ENCODE measurements around the gene HMBS.
"Not testable (repeated sequence)": the region's sequence is repeated elsewhere in the genome, so short reads cannot be mapped to it uniquely, and the experiment has no call there.

The HMBS gene

DNA sequence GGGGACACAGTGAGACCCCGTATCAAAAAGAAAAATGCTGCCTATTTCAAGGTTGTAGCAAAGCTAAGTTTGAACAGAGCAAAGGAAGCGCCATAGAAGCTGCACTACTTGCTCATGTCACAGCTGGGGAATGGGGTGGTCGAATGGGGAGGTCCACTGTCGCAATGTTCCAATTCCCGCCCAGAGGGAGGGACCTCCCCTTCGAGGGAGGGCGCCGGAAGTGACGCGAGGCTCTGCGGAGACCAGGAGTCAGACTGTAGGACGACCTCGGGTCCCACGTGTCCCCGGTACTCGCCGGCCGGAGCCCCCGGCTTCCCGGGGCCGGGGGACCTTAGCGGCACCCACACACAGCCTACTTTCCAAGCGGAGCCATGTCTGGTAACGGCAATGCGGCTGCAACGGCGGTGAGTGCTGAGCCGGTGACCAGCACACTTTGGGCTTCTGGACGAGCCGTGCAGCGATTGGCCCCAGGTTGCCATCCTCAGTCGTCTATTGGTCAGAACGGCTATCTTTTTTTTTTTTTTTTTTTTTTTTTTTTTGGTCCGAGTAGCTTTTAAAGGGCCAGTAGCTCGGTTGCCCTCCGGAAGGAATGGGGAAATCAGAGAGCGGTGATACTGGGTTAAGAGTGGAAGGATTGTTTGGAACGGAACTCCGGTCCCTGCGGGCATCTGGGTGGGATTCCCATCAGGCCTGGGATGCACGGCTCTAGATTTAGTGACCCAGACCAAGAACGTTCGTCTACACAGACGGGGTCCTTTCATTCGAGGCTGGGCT, at the start of gene HMBS:
Gene HMBS (plus strand): TSS at position 219 of the 774 bp plus-strand sequence. CDS start 153 bp downstream, at position 372.
- DNase-seq (ENCODE audit: low spot score): peak; percentile 76

DNA sequence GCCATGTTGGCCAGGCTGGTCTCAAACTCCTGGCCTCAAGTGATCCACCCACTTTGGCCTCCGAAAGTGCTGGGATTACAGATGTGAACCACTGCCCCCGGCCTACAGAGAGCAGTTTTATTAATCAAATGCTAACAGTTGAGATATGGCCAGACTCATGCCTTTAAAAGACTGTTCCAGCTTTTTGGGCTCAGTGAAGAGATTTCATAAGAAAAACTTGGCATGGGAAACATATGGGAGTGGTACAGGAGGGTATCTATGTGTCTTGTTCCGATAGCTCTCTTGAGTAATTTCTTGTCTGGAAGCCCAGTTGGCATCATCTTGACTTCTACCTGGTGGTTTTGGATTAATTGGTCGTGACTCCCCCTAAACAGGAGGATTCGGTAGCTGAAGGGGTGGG, 45.8 kb upstream of the HMBS start:
- DNase-seq (ENCODE audit: low spot score): no peak

DNA sequence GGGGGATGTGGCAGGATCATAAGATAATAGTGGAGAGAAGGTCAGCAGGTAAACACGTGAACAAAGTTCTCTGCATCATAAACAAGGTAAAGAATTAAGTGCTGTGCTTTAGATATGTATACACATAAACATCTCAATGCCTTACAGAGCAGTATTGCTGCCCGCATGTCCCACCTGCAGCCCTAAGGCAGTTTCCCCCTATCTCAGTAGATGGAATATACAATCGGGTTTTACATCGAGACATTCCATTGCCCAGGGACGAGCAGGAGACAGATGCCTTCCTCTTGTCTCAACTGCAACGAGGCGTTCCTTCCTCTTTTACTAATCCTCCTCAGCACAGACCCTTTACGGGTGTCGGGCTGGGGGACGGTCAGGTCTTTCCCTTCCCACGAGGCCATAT, 45.2 kb upstream of the HMBS start:
- DNase-seq (ENCODE audit: low spot score): not testable (repeated sequence)

DNA sequence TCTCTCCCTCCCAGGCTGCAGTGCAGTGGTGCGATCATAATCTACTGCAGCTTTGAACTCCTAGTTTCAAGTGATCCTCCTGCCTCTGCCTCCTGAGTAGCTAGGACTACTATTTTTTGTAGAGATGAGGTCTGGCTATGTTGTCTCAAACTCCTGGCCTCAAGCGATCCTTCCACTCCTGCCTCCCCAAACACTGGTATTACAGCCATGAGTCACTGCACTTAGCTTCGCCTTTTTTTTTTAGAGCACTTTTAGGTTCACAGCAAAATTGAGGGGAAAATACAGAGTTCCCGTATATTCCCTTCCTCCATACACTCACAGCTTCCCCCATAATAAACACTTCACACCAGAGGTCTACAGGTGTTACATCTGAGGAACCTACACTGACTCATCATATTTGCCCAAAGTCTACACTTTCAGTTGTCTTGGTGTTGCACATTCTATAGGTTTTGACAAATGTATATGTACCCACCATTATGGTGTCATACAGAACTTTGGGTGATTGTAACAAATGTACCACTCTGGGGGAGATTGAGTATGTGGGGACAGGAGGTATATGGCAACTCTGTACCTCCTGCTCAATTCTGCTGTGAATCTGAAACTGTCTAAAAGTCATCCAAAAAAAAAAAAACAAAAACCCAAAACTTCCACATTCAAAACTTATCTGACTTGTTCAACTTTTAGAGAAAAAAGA, 42.7 kb upstream of the HMBS start:
- no peak for DNase-seq (ENCODE audit: low spot score)

DNA sequence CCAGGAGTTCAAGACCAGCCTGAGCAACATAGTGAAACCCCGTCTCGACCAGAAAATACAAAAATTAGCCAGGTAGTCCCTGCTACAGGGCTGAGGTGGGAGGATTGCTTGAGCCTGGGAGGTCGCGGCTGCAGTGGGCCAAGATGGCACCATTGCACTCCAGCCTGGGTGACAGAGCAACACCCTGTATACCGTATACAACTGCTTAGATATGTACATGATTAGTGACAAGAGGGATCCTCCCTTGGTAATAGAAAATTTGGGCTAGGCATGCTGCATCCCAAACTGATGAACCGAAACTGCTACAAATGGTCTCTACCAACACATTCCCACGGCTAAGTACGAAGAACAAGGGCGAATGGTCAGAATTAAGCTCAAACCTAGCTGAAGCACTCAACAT, 41.8 kb upstream of the HMBS start:
- no peak for DNase-seq (ENCODE audit: low spot score)

DNA sequence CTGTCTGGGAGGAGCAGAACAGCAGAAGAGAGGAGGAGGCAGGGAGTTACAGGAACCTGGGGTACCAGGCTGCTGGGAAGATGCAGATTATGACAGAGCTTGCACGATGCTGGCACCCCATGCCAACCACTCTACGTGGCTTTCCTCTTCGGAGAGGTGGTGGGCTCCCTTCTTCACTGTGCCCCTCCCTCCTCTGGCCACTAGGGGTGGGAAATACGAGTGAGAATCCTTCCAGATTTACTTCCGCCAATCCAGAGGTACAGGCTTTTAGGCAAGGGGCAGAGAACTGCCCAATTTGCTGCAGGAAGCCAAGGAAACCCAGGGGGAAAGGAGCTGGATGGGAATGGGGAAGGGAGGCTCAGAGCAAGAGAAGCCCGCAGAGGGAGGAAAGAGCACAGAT, 40.0 kb upstream of the HMBS start:
- DNase-seq (ENCODE audit: low spot score): no peak

DNA sequence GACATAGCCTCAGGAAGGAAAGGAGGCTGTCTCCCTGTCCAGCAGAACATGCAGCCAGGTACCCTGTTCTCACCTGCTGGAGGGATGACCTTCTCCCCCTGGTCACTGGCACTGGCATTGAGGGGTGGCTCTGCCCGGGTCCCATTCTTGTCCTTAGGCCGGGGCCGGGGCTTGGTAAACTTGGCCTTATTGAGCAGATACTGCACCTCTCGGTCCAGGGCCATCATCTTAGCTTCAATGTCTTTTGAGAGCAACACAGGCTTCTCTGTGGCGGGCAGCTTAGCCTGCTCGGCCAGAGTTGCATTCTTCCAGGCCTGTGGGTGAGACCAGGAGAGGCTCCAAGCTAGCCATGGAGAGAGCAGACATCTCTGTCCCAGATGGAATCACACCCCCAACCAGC, 38.2 kb upstream of the HMBS start:
- DNase-seq (ENCODE audit: low spot score): no peak

DNA sequence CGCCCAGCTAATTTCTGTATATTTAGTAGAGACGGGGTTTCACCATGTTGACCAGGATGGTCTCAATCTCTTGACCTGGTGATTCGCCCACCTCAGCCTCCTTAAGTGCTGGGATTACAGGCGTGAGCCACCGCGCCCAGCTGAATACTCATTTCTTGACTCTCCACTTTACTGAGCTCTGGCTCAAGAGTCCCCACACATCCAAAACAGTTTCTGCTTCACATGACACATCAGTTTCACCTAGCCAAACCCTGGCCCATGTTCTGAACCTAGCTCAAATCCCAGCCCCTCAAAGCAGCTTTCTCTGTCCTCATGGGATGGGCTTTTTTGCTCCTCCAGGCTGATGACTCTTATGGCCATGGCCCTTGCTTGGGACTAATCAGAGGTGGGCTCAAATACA, 37.5 kb upstream of the HMBS start:
- no peak for DNase-seq (ENCODE audit: low spot score)

DNA sequence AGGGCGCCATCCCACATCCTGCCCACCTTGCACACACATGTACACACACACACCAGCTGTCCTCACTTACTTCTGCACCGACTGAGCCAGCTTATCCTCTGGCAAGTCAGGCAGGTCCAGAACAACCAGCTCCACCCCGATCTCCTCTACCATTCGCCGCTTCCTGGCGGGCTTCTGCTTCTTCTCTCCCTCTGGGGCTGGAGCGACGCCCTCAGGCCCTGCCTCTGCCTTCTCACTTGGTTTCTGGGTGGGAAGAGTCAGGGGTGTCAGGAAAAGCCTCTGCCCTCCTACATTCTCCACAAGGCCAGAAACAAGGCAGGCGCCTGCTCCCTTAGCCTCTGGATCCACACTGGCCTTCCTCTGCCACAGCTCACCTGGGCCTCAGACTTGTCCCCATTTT, 36.0 kb upstream of the HMBS start:
- no peak for DNase-seq (ENCODE audit: low spot score)

DNA sequence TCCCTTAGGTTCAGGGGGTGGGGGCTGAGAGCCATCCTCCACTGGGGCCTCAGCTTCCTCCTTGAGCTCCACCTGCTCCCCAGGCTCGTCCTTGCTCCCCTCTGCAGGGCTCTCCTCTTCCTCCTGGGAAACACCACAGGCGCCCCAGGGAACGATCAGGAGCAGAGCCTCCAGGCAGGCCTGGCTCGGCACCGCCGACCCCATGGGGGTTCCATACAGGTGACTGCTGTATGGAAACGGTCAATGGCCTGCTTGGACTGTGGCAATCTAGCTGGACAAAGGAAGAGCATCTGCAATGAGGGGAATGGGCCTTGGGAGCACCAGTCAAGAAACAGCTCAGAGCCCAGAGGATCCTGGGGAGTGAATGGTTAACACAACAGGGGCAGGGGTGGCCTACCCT, 35.6 kb upstream of the HMBS start:
- DNase-seq (ENCODE audit: low spot score): no peak

DNA sequence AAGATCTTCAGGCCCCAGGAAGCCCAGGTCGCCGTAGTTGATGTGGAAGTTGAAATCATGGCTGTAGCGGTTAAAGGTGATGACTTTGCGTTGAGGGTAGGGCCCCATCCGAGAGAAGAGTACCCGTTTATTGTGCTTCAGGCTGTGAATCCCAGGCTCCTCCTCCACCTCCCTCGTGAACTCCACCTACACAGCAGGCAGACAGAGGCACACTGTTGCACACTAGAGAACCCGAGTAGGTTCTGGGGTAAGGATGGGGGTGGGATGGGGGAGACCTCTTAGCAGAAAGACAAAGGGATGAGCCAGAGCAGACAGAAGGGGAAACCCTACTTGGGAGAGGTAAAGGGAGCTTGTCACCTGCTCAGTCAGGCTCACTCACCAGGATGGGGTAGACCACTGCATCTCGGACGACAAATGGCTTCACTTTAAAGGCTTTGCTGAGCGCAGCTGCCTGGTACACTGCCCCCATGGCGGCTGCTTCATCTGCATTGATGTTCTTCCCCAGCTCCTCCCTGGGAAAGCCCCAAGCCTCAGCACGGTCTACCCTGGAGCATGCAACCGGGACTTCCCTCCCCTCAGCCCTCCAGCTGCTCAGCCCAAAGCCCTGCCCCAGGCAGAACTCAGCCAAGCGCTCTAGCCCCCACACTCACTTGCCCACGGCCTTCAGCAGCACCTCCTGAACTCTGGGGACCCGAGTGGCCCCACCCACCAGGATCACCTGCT, 33.1 kb upstream of the HMBS start:
- no peak for DNase-seq (ENCODE audit: low spot score)

DNA sequence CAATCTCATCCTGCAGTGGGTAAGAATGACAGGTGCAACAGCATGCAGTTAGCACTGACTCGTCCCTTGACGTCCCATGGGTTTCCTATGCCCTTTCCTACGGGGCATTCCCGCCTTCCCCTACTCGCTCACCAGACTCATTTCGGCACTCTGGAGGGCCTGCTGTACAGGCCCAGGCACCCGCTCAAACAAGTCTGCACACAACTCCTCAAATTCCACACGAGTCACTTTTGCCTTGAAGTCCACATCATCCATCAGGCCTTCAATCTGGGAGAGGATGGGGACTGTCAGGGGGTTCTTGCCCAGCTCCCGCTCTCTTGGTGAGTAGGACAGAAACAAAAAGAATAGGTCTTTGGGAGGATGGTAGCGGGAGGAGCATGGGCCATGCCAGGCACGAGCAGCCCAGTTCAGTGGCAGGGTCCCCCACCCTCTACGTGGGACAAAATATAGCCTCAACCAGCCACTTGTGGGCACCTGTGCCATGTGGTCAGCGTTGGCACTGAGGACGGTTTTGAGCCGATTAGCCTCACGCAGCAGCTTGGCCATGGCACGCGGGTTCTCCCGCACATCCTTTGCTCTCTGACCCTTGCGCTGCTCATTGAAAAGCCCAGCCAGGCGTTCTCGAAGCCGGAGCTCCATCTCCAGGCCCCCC, 32.4 kb upstream of the HMBS start:
- DNase-seq (ENCODE audit: low spot score): no peak

DNA sequence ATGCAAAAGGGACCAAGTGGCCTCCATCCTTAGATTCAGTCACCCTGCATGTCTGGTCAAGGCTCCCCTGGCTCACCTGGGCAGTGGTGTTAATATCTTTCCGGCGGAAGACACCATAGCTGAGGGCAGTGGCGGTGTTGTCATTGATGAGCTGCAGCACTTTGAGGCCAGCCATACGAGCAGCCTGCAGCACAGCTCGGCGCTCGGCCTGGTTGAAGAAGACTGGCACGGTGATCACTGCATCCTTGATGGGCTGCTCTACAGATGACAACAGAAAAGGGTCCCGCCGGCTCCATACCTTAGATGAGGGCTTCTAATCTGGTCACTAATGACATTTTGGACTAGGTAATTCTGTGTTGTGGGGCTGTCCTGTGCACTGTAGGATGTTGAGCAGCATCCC, 30.3 kb upstream of the HMBS start:
- DNase-seq (ENCODE audit: low spot score): no peak

DNA sequence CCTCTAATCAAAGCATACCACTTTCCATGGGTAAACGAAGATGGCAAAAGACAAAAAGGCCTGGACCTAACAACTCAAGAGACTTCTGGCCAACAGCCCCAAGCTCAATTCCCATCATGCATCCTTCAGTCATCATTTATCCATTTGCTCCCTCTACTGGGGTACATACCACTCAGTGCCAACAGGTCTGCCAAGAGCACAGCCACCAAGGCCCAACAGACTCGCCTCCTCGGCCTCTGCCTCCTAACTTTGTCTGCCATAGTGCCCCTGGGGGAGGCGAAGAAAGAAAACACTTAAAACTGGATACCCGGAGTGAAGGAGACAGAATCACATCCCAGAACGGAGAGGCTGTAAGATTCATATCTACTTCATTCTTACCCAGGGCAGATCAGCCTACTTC, 28.8 kb upstream of the HMBS start:
- DNase-seq (ENCODE audit: low spot score): no peak

DNA sequence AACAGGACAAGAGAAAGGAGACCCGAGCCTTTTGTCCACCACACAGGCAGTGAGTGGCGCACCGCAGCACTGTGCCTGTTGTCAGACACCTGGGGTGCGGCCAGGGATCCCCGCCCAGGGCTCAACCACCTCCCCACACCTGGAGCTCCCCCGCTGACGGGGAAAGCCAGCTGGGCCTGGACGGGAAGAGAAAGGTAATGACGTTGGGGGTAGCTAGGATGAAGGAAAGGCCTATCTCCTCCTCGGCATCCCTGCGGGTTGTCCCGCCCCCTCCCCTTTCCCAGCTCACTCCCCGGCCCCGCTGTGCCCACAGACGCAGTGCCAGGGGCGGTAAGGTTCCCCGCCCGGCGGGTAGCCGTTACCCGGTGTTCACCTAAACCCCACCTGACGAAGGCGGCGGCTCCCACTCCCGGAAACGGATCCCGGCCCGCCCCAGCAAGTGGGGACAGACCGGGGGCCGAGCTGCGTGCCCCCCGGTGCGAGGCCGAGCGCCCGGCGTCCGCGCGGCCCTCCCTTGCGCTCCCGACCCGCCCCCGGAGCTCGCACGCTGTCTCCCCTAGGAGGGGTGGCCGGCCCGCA, 28.2 kb upstream of the HMBS start:
- no peak for DNase-seq (ENCODE audit: low spot score)

DNA sequence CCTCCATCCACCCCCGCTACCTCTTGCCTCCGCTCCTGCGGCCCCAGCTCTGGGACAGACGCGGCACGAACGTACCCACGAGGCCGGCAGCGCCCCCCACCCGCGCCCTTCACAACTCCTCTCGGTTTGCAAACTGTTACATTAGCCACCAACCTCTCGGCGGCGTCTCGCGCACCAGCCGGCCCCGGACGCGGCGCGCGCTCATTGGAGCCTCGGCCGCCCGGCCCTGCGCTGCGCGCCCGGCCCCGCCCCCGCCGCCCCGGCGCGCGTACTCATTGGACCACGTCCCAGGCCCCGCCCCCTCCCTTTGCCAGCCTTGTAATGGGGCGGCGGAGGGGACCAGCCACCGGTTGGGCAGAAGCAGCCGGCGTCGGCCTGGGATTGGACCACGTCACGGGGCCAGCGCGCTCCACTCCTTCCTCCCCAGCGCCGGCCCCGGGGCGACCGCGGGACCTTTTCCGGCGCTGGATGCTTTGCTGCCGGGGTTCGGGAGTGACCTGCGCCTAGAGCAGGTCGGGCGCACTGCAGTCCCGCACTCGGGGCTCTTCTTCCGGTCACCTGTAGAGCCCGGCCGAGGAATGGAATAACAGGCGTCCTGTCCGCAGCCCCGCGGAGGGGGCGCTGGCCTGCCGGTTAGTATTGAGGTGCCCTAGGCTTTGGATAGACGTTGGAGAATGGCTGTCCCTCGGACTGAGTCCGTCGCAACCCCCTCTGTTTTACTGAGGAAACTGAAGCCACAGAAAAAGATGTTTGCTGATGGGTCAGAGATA, 27.5 kb upstream of the HMBS start, which contains the start of gene HYOU1:
Gene HYOU1 (minus strand): TSS at position 206 of the 770 bp plus-strand sequence. CDS start 1,045 bp downstream, outside the sequence.
- DNase-seq (ENCODE audit: low spot score): peak; percentile 91

DNA sequence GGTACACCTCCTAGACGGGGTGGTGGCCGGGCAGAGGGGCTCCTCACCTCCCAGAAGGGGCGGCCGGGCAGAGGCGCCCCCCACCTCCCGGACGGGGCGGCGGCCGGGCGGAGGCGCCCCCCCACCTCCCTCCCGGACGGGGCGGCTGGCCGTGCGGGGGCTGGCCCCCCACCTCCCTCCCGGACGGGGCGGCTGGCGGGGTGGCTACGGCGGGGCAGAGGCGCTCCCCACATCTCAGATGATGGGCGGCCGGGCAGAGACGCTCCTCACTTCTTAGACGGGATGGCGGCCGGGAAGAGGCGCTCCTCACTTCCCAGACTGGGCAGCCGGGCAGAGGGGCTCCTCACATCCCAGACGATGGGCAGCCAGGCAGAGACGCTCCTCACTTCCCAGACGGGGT, 25.6 kb upstream of the HMBS start:
- DNase-seq (ENCODE audit: low spot score): not testable (repeated sequence)

DNA sequence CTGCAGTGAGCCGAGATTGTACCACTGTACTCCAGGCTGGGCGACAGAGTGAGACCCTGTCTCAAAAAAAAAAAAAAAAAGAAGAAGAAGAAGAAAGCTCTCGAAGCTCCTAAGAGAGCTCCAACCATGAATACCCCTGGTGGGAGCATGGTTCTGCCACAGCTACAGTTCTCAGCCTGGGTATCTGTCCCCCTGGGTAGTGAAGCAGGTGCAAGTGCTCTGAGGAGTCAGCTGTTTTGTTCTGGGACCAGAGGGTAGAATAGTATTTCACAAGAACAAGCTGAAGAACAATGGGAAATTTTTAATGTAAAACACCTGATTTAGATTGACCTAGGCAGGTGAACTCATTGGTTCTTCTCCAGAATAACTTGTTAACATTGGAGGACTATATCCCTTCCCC, 23.4 kb upstream of the HMBS start:
- DNase-seq (ENCODE audit: low spot score): no peak

DNA sequence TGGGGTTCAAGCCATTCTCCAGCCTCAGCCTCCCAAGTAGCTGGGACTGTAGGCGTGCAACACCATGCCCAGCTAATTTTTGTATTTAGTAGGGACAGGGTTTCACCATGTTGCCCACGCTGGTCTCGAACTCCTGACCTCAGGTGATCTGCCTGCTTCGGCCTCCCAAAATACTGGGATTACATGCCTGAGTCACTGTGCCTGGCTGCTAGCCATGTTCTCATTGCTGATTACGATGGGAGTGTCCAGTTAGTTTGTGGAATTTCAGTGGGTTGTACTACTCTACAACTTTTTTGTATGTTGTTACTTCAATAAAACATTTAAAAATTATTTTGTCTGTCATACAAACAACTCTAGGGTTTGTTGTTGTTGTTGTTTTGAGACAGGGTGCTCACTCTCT, 21.9 kb upstream of the HMBS start:
- no peak for DNase-seq (ENCODE audit: low spot score)

DNA sequence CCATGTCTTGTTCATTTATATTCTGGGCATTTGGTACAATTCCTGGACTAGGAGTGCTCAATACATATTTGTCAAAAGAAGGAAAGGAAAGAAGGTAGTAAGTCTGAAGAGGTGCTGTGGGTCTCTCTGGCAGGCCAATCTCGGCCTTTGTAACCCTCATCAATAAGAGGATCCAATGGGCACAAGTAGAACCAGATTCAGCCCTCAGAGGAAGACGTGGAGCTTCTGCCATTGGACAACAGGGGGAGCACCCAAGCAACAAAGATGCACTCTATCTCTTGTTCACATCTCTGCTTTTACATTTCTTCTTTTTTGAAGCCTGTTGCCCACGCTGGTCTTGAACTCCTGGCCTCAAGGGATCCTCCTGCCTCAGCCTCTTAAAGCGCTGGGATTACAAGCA, 19.3 kb upstream of the HMBS start:
- DNase-seq (ENCODE audit: low spot score): peak; percentile 53

Measured in COLO829 (cell line).